ENCODE data around the gene MYLK2. TPM values are rescaled to one million over a fixed set of nuclear protein-coding genes. Genes with fewer than 3 reads are reported as not detected.

The MYLK2 gene
- total RNA-seq, 1 donor from 2014 or later = not detected

DNA sequence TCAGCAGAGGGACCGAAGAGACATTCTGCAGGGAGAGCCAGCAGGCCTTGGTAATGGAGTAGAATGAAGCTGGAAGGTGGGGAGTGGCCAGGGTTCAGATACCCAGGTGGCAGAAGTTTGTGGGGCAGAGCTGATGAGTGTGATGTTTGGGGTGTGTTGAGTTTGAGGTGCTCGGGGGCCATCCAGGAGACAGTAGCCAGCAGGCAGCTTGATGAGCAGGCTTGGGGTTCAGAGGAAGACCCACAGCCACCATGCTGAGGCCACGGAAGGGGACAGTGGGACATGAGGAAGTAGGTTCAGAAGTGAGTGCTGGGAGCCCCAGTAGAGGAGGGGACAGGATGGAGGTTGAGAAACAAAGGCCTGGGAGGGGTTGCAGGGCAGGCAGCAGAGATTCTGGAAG lies 37.4 kb downstream of the MYLK2 start:
- DNase-seq (ENCODE audit: low spot score) = no peak

GRCh38 chr20:31857861-31858759 lies 39.0 kb downstream of the MYLK2 start:
- DNase-seq (ENCODE audit: low spot score) = no peak

DNA sequence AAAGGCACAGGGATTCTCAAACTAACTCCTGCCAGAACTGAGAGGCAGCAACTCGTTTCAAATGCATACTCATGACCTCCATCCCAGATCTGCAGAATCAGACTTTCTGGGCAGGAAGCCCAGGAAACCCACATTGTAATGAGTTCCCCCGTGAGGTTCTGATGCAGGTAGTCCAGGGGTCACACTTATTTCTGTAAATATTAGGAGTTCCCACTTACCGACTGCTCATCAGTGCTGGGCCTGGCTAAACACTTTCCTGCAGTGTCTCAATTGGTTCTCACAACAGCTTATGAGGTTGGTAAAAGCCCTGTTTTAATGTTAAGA lies 39.6 kb downstream of the MYLK2 start:
- no peak for DNase-seq (ENCODE audit: low spot score)

GRCh38 chr20:31859266-31859997 lies 40.3 kb downstream of the MYLK2 start:
- no peak for DNase-seq (ENCODE audit: low spot score)

DNA sequence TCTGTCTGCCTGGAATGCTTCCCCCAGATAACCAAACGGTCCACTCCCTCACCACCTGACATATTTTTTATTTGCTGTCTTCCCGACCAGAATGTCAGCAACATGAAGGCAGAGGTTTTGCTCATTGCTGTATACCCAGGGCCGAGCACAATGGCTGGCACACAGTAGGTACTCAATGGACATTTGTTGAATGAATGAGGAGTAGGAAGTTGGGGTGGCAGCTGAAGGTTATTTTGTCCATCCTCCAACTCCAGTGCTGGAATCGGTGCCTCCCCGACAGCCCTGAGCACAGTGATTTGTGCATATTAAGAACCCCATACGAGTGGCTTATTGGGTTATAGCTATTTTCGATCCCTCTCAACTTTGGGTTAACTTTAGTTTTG lies 40.8 kb downstream of the MYLK2 start:
- DNase-seq (ENCODE audit: low spot score) = no peak

DNA sequence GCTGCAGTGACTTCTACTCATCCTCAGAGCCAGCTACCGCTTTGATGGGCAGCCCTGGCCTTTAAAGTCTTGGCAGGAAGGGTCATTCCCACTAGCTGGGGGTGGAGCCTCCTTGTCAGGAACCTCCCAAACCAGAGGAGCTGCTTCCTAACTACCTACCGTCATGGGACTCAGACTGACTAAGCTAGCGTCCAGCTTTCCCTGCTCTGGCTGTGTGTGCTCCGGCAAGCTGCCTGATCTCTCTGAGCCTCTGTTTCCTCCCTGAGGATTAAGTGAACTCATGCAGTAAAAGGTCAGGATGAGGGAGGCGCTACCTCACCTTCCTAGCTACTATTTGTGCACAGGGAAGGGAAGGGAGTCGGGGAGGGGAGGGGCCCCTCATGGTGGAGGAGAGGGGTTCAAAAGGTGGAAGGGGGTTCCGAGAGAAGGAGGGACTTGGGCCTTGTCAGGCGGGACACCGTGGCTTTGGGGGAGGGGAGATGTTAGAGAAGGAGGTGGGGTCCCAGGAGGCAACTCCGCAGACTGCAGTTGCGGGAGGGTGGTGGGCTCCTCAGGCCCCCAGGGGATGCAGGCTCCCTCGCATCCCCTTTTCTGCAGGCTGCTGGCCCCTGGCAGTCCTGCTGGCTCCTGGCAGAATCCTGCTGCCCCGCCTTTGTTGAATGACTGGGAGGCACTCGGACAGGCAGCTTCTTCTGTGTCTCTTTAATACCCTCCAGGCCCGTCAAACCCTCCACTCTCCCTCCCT lies 41.4 kb downstream of the MYLK2 start:
- DNase-seq (ENCODE audit: low spot score) = no peak

- DNase-seq (ENCODE audit: low spot score) = no peak
These were observed 41.9 kb downstream of the MYLK2 start for GRCh38 chr20:31861135-31861384.

GRCh38 chr20:31861385-31862156 lies 42.4 kb downstream of the MYLK2 start:
- DNase-seq (ENCODE audit: low spot score) = no peak

GRCh38 chr20:31862157-31862470 lies 43.0 kb downstream of the MYLK2 start:
- no peak for DNase-seq (ENCODE audit: low spot score)

GRCh38 chr20:31862506-31862905 lies 43.4 kb downstream of the MYLK2 start:
- DNase-seq (ENCODE audit: low spot score) = no peak

GRCh38 chr20:31863296-31864085 lies 44.3 kb downstream of the MYLK2 start:
- DNase-seq (ENCODE audit: low spot score) = no peak

DNA sequence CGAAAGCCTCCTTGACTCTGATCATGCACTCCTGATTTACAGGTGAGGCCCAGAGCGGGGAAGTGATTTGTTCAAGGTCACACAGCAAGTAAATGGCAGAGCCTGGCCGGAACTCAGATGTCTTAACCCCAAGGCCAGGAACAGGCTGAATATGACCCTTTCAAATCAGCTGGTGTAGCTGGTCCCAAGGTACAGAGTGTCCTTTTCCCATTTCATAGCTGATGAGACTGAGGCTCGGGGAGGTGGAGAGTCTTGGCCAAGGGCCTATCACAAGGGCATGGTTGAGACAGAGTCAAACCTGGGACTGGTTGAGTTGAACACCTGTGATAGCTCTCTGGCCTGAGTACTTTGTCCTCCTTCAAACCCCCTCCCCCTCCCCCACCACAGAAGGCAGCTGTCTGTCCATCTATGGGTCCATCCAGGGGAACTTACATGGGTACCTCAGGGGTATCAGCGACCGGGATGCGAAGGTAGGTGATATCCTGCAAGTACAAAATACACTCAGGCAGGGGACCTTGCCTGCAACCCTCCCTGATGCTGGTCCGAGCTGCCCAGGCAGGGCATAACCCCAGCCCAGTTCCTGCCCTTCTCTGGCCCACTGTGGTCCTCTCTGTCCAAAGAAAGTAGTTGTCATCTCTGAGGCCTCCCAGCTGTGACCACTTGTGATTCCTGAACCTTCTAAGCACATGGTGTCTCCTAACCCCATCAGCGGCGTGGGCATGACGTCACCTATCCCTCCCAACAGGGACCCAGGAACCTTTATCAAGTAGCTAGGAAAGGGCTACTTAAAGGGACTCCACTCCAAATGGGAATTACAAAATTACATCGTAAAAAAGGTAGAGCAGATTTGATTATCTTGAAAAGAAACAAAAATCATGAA lies 45.6 kb downstream of the MYLK2 start:
- DNase-seq (ENCODE audit: low spot score) = no peak

DNA sequence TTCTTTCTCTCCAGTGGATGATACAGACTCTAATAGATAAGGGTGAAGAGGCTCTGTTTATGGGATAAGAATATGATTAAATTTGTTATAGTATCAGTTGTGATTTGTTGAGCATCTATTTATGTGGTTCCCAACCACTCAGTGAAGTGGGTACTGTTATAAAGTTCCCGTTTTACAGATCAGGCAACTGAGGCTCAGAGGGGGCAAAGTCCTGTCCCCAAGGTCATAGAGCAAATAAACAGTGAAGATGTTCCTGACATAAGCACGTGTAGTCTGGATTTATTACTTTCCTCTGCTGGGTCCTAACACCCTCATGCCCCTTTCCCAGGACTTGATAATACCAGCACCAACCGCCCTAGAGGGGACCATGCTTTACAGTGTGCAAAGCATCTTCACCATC lies 47.1 kb downstream of the MYLK2 start:
- DNase-seq (ENCODE audit: low spot score) = no peak

GRCh38 chr20:31868853-31869672 lies 49.9 kb downstream of the MYLK2 start:
- DNase-seq (ENCODE audit: low spot score) = no peak

GRCh38 chr20:31869673-31869941 lies 50.5 kb downstream of the MYLK2 start:
- DNase-seq (ENCODE audit: low spot score) = no peak

GRCh38 chr20:31869942-31870725 lies 51.0 kb downstream of the MYLK2 start, which contains the start of the genes DUSP15 and TTLL9:
TSS of gene DUSP15 (minus strand) at chr20:31870527. CDS start at chr20:31870337, 190 bp downstream.
TSS of gene TTLL9 (plus strand) at chr20:31870634. CDS start at chr20:31871127, 493 bp downstream.
- peak; percentile 62 for DNase-seq (ENCODE audit: low spot score)

DNA sequence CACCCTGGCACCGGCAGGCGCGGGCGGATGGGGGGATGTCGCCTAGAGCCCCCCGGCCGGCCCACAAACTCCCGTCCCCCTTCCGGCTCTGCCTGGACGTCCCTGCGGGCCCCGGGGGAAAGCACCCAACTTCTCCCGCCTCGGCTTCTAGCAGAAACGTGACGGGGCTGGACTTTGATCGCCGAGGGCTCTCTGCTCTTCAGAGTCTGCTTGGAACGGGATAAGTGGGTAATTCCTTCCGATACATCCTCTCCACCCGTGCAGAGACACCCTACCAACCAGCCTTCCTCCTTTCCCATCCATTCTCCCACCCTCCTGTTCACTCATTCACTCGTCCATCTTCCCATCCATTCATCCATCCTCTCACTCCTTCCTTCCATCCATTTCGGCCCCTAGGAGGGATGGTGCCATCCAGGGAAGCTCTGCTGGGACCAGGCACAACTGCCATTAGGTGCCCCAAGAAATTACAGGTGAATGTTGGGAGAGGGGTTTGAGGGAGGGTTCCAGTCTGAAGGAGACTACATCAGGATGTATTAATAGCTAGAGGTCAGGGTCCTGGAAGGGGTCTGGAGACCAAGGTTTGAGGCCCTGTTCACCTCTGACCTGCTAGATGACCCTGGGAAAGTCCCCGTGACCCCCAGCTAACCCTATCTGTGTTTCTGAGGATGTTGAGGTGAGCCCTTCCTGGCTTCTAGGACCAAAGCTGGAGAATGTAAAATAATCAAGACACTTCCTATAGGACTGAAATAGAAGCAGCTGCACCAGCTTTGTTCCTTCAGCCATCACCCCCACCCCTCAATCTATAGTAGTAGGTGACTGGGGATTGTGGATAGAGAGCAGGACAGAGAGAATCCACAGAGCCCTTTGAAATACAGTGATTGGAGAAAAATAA lies 51.8 kb downstream of the MYLK2 start:
- no peak for DNase-seq (ENCODE audit: low spot score)

DNA sequence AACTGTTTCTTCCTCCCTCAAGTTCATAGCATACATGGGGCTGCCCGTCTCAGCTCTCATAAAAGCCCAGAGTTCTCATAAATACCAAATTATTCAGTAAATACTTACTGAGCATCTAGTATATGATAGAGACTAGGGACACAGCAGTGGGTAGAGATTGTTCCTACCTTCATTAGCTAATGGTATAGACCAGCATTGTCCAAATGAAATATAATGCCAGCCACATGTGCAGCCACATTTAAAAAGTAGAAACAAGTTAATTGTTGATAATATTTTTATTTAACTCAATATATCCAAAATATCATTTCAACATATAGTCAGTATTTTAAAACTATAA lies 52.4 kb downstream of the MYLK2 start:
- DNase-seq (ENCODE audit: low spot score) = no peak

Data from ureter (tissue), 1 donor.